H54 (cell line): ENCODE measurements around the gene HSPH1.

Experiments
- DNase-seq: peaks from one replicate; pipeline ENCODE4 v3.0.0; 2011; ENCODE audit warnings: low spot score, mixed read lengths; ENCODE audit not compliant: insufficient read length
- FAIRE-seq: peaks from 3 replicates; lab custom pipeline; 2011; peaks lifted over from hg19 to GRCh38; lab: Jason Lieb, UNC
- POLR2A ChIP-seq: IDR thresholded peaks from 2 replicates; pipeline ENCODE4 v1.6.1; 2011; ENCODE audit warnings: low read depth, mild to moderate bottlenecking, low read length

Gene HSPH1

GRCh38 chr13:31162151-31163008 is 676 bp upstream of the HSPH1 start:
- FAIRE-seq, result peak; percentile 83
- peak; percentile 50 for DNase-seq
- TF ChIP-seq POLR2A, result peak; percentile 57; the same call in 1 of the 2 replicates

DNA sequence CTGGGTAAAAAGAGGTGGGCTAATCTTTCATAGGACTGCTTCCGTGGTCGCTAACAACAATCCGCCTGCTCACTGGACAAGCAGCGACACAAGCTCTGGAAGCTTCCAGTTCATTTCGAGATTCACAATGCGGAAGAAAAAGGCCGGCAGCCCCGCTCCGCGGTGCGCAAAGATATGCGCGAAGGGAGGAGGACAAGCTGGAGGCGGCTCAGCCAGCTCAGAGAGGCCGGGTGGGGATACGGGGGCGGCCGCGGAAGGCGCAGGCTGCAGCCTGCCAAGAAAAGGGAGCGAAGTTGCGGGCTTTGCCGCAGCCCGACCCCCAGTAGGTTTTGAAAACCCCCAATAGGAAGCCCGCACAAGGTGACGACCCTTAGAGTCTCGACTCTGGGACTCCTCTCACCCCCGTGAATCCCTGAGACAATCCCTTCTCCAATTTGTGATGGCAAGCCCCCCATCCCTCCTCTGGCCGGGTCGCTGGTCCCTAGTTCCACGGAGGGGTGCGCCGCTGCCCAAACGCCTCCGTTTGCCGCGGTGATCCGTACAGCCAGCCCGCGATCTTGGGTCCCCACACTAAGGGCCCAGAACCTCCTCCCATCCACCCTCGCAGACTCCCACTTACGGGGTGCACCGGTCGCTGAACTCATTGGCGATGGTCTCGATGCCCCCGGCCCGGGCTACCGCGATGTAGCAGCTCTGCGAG is 697 bp downstream of the HSPH1 start:
- no peak for DNase-seq
- TF ChIP-seq POLR2A, result no peak
- no peak for FAIRE-seq

DNA sequence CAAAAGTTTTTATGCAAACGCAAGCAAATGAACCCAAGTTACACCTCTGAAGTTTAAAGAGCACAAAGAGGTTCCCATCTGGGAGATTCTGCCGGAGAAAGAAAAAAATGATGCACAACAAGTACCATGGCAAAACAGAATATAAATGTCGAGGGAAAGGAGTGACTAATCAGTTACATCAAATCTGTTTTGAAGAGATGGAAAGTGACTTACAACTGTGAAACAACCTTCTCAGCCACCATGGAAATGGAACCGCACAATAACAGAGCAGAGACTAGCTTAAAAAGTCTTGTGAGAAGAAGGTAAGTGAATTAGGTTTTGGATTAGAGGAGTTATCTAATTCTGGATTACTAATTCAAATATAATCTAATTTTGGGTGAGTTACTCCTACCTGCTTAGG is 2.4 kb downstream of the HSPH1 start:
- TF ChIP-seq POLR2A, result no peak
- no peak for DNase-seq
- no peak for FAIRE-seq

- DNase-seq (no peak), FAIRE-seq (no peak)
- no peak for TF ChIP-seq POLR2A
Observed at GRCh38 chr13:31154939-31155338, 6.8 kb downstream of the HSPH1 start.

DNA sequence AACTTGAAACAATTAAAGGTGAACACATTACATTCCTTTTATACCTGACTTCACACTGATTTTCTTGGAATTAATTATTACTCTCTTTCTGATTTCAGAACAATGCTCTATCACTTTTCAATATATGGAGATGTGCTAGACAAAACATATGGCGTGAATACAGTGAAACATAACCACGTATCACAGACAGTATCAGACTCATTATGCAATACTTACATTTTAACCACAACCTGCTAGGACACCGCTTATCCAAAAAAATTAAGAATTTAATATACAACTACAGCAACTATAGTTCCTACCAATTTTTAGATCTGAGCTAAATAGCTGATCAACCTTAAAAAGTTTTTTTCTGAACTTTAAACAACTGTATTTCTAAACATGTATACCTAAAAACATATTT is 9.9 kb downstream of the HSPH1 start:
- no peak for TF ChIP-seq POLR2A
- FAIRE-seq (no peak), DNase-seq (no peak)

DNA sequence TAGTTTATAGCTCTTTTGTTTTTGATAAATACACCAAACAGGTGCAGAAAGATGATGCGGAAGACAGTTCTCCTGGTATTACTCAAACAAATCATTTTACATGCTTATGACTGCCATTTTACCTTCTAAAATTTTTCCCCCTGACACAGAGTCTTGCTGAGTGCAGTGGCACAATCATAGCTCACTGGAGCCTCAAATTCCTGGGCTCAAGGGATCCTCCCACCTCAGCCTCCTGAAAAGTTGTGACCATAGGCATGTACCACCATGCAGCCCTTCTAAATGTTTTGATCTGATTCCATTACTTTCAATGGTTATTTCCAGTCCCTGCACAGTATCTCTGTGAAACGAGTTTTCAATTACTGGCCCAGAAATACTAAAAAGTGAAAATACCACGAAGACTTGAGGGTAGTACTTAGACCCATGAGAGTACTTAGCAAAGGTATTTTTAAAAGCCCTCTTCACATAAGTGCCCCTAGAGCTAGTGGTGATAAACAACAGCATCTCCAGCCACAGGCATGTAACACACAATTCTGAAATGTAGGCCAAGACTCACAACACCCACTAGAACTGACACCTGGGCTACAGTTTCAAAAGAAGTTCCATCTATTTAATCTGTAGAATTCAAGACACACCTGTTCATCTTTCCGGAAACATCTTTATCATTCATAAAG is 11.3 kb downstream of the HSPH1 start:
- TF ChIP-seq POLR2A, result no peak
- DNase-seq (no peak), FAIRE-seq (no peak)

GRCh38 chr13:31149604-31150003 is 12.1 kb downstream of the HSPH1 start:
- DNase-seq, result no peak
- TF ChIP-seq POLR2A, result no peak
- FAIRE-seq, result no peak

- no peak for TF ChIP-seq POLR2A
Observed at GRCh38 chr13:31145417-31145816, 16.3 kb downstream of the HSPH1 start.

DNA sequence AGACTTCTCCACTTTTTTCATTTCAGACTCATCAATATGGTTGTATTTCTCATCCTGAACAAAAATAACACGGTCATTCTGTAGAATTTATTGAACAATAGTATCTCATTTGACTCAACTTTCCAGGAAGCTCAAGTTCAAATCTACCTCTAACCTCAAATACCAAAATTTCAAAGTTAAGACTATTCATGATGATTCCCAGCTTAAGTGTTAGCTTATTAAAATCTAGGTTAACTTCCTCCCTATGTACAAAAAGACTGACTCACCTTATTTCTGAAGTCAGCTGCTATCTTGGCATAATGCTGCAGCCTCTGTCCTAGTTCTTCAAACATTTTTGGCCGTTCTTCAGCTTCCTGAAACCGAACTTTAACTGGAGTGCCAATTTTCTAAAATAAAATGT is 23.2 kb downstream of the HSPH1 start:
- no peak for TF ChIP-seq POLR2A
- no peak for DNase-seq
- no peak for FAIRE-seq

More at GRCh38 chr13:31145417-31145816, 16.3 kb downstream of the HSPH1 start:
- DNase-seq (no peak), FAIRE-seq (no peak)

DNA sequence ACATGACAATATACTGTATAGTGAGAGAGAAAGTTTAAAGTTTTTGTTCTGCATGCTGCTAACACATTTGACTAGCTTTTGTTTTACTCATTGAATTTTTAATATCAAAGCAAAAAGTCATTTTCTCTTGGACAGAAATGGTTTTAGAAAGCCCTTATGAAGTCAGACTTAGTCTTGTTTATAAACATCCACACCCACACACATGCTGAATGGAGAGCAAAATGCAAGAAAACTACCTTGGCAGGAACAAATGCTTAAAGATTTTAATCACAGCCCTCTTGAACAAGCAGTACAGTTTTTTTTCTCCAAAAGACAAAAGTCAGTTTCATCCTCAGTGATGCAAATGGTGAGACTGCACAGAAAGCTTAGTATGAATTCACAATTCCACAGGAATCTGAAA is 25.0 kb downstream of the HSPH1 start:
- TF ChIP-seq POLR2A, result no peak
- DNase-seq (no peak), FAIRE-seq (no peak)

GRCh38 chr13:31134039-31134711 is 27.5 kb downstream of the HSPH1 start:
- no peak for FAIRE-seq
- no peak for DNase-seq
- TF ChIP-seq POLR2A, result no peak

DNA sequence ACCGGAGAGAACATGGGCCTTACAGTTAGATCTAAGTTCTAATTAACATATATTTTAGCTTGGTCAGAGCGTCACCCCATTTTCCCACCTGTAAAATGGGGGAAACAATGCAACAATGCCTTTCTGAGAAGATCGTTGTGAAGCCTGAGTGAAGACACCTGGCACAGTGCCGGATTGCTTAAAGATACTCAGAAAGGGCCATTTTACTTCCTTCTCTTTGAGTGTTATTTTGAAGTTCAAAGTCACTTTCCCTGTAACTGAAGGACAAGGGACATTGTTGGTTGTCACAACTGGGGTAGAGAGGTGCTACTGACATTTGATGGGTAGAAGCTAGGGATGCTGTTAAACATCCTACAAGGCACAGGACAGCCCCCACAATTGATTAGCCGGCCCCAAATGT is 28.1 kb downstream of the HSPH1 start:
- no peak for TF ChIP-seq POLR2A
- DNase-seq (no peak), FAIRE-seq (no peak)

DNA sequence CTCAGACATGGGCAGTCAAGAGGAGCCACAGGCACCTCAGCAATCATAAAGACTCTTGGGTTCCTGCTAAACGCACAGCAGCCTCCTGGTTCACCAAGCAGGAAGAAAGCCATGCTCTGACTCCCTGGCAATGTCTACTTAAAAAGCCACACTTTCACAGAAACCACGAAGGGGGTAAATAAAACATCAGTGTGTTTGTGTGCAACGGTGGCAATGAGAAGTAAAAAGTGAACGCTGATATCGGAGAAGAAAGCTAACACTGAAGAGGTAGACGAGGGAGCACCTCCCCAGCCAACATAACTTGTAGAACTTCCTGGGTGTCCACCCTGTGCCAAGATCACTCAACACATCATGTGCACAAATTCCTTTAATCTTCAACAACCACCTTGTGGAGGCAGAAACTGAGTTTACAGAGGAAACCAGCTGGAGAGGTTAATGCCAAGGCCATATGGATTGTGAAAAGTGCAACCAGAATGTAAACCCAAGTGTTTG is 30.2 kb downstream of the HSPH1 start:
- DNase-seq (no peak), FAIRE-seq (no peak)
- TF ChIP-seq POLR2A, result no peak

DNA sequence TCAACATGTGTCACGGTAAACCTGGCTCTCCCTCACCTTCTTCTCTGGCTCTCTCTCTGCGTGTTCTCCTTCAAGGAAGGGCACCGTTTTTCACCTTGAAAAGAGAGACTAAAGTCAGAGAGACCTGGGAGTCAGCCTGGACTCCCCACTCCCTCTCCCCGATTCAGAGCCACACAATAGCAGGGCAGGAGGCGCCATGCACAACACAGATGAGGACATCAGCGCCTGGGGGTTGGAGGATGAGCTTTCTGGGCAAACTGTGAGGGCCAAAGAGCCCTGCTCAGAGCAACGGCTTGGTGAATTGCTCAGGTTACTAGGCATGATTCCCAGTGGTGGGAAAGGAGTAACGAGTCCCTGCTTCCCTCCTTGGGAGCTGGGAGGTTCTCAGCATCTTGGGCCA is 32.3 kb downstream of the HSPH1 start:
- no peak for TF ChIP-seq POLR2A
- DNase-seq (no peak), FAIRE-seq (no peak)
